GM13976 (cell line): ENCODE data around the gene CDK14.

ENCODE experiments used
- DNase-seq: peaks from one replicate; pipeline ENCODE4 v3.0.0; 2012; ENCODE audit warnings: low spot score
- CTCF ChIP-seq: IDR thresholded peaks from 2 replicates; pipeline ENCODE4 v1.5.1; 2012; ENCODE audit warnings: borderline replicate concordance, mild to moderate bottlenecking; ENCODE audit not compliant: insufficient read depth; ENCODE audit errors: extremely low read depth, missing control alignments, control extremely low read depth
- in situ Hi-C: fragments of 300-500 bp; cut with MboI; formaldehyde crosslinking; loops from one replicate; pipeline ENCODE4 v1.12.0; 2022; ENCODE audit warnings: low sequenced_read_pairs, mixed read lengths, inconsistent platforms; ENCODE audit not compliant: unreplicated experiment

Gene CDK14

DNA sequence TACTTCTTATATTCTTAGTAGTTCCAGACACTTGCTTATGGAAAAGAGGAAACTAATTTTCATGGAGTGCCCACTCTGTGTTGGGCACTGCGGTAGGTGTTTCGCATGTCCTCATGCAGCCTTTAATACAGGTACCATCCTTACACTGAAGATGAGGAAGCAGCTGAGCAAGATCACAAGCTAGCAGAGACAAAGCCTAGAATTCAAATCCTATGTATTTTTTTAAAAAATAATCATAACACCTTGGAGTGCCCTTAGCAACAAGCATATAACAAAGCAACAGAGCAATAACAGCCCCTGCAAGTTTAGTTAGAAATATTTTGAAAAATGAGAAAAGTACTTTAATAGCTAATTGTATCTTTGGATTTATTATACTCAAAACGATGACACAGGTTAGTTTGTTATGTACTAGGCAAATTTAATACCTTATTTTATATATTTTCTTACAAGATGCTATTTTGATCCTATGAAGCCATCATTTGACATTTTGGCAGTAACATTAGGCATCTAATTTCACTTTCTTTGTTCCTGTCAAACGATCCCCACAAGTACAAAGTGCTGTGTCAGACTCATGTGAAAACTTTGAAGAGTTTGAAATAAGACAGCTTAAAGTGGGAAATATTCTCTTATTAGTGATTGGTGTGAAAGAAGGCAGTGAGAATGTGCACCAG, 245.8 kb downstream of the CDK14 start:
- TF ChIP-seq CTCF, result no peak
- in situ Hi-C loops, result no loop called here
- no peak for DNase-seq

DNA sequence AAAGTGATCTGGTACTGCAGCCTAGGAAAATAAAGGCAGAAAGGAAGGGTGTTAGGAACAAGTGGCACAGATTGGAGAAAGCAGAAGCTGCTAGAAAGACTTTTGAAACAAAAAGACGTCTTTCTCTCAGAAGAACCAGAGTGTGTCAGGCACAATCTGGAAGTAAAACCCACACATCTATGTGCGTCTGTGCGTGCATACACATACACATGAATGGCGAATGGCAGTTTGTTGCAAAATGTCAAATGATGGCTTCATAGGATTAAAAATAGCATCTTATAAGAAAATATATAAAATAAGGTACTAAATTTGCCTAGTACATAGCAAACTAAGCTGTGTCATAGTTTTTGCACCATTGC, 246.3 kb downstream of the CDK14 start:
- no peak for DNase-seq
- TF ChIP-seq CTCF, result no peak
- in situ Hi-C loops, result no loop called here

DNA sequence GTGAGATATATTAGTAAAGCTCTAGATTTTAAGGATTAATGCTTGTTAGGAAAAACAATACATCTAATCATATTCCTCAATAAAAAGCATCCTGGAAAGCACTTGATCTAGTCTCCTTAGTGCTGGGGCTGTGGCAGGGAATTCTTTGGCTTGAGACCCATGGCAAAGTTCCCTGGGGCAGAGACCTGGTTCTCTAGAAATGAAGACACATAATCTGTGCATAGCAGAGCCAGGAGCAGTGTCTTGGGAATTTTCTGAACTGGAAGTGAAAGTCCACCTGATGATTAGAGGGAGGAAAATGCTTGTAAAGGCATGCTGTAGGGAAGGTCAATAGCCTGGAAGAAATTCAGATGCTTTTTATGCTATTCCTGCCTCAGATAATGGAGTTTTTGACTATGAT, 247.4 kb downstream of the CDK14 start:
- in situ Hi-C loops, result no loop called here
- no peak for TF ChIP-seq CTCF
- no peak for DNase-seq

DNA sequence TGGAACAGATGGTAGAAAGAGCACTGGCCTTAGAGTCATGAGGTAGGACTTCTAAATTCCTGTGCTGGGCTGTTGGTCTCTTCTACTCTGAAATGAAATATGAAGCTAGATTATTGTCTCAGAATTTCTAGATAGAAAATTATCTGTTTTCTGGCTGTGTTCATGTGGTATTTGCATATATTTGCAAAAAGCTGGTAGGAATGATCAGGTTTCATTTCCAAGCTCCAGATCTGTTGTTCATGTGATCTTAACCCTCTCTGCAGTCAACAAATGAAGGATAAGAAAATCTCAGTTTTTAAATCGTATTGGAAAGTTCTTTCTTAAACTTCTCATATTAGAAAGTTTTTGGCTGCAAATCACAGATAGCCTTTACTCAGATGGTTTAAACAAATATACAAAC, 248.3 kb downstream of the CDK14 start:
- no peak for TF ChIP-seq CTCF
- in situ Hi-C loops, result no loop called here
- no peak for DNase-seq

GRCh38 chr7:90846192-90846591, 250.1 kb downstream of the CDK14 start:
- TF ChIP-seq CTCF, result no peak
- no peak for DNase-seq
- in situ Hi-C loops, result no loop called here

DNA sequence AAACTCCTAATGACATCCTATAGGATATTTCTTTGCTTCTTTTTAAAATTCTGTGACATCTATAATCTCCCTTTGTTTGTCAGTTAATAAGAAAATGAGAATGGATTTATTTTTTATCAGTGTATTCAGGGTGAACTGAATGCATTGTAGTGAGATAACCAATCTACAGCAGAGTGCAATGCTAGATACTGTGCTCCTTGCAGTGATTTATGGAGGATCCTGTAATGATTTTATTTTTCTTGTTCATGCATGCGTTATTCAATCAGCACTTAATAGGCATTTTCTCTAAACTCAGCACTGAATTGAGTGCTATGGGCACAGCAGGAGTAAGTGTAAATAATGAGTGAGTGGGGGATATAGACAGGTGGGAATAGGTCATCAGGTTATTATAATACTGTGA, 253.9 kb downstream of the CDK14 start:
- no peak for DNase-seq
- in situ Hi-C loops, result no loop called here
- TF ChIP-seq CTCF, result no peak
